CD4-positive, alpha-beta T cell treated with Interleukin-4 for 4 hours (primary cell): Measurements from ENCODE around the gene LIX1L.
A peak's percentile ranks its signal among the peaks of the same experiment; 100 is the strongest.

Experiments used
- DNase-seq: peaks from one replicate; pipeline ENCODE4 v3.0.0-alpha.2; 2020

LIX1L gene

GRCh38 chr1:145962157-145963102 lies 4.6 kb upstream of the LIX1L start:
- peak; percentile 24 for DNase-seq

GRCh38 chr1:145961425-145962156 lies 3.8 kb upstream of the LIX1L start:
- no peak for DNase-seq

GRCh38 chr1:145961109-145961424 lies 3.2 kb upstream of the LIX1L start:
- no peak for DNase-seq

GRCh38 chr1:145960468-145961108 lies 2.8 kb upstream of the LIX1L start:
- DNase-seq, result peak; percentile 45

GRCh38 chr1:145959957-145960467 lies 2.2 kb upstream of the LIX1L start:
- no peak for DNase-seq

GRCh38 chr1:145959333-145959732 lies 1.5 kb upstream of the LIX1L start:
- DNase-seq, result no peak

GRCh38 chr1:145958734-145959133 lies 917 bp upstream of the LIX1L start:
- DNase-seq, result no peak

GRCh38 chr1:145956781-145957442 lies 905 bp downstream of the LIX1L start:
- DNase-seq, result no peak

GRCh38 chr1:145956361-145956760 lies 1.5 kb downstream of the LIX1L start:
- no peak for DNase-seq

- DNase-seq, result no peak
Observed at GRCh38 chr1:145955436-145955835, 2.4 kb downstream of the LIX1L start.

GRCh38 chr1:145953861-145954260 lies 4.0 kb downstream of the LIX1L start:
- DNase-seq, result no peak

- no peak for DNase-seq
Observed at GRCh38 chr1:145952903-145953302, 4.9 kb downstream of the LIX1L start.

GRCh38 chr1:145951526-145951925 lies 6.3 kb downstream of the LIX1L start:
- DNase-seq, result no peak

- no peak for DNase-seq
Observed at GRCh38 chr1:145949219-145949618, 8.6 kb downstream of the LIX1L start.

GRCh38 chr1:145947551-145947950 lies 10.3 kb downstream of the LIX1L start:
- DNase-seq, result no peak

GRCh38 chr1:145946477-145946986 lies 11.3 kb downstream of the LIX1L start:
- DNase-seq, result no peak

- no peak for DNase-seq
Observed at GRCh38 chr1:145944532-145944931, 13.3 kb downstream of the LIX1L start.

GRCh38 chr1:145942871-145943270 lies 14.9 kb downstream of the LIX1L start:
- DNase-seq, result no peak

GRCh38 chr1:145942405-145942804 lies 15.4 kb downstream of the LIX1L start:
- no peak for DNase-seq

GRCh38 chr1:145937436-145937835 lies 20.4 kb downstream of the LIX1L start:
- DNase-seq, result no peak

GRCh38 chr1:145936247-145936646 lies 21.6 kb downstream of the LIX1L start:
- no peak for DNase-seq

- DNase-seq, result no peak
Observed at GRCh38 chr1:145935708-145936107, 22.1 kb downstream of the LIX1L start.
